Loucy (cell line): Measurements from ENCODE around the gene BCAM.

ENCODE experiments used
- H2AFZ ChIP-seq: fragments of 200-600 bp; sonication (generic); 2 replicates; pipeline ENCODE4 v1.6.0; 2016; ENCODE audit warnings: antibody characterized with exemption, mild to moderate bottlenecking, low read length, moderate library complexity
- H3F3A ChIP-seq: fragments of 200-600 bp; 2 replicates; pipeline ENCODE4 v1.6.0; 2016; ENCODE audit warnings: antibody characterized with exemption, low read depth, mild to moderate bottlenecking
- H3K27me3 ChIP-seq: fragments of 200-600 bp; sonication (generic); 2 replicates; pipeline ENCODE4 v1.6.1; 2014; ENCODE audit warnings: low read length, mild to moderate bottlenecking; ENCODE audit not compliant: insufficient read depth, poor library complexity, severe bottlenecking
- H3K36me3 ChIP-seq: fragments of 200-600 bp; sonication (generic); 2 replicates; pipeline ENCODE4 v1.6.1; 2016; ENCODE audit warnings: low read length; ENCODE audit not compliant: insufficient read depth
- H3K4me1 ChIP-seq: fragments of 200-600 bp; sonication (generic); 2 replicates; pipeline ENCODE4 v1.5.1; 2014; ENCODE audit warnings: low read length, mild to moderate bottlenecking; ENCODE audit not compliant: insufficient read depth, poor library complexity, severe bottlenecking
- H3K4me2 ChIP-seq: fragments of 200-600 bp; sonication (generic); 2 replicates; pipeline ENCODE4 v1.6.0; 2014; ENCODE audit warnings: antibody characterized with exemption, low read length, low read depth, mild to moderate bottlenecking; ENCODE audit not compliant: poor library complexity, severe bottlenecking
- H3K4me3 ChIP-seq: fragments of 200-600 bp; sonication (generic); 2 replicates; pipeline ENCODE4 v1.5.1; 2014; ENCODE audit warnings: low read length, mild to moderate bottlenecking, mixed read lengths; ENCODE audit not compliant: poor library complexity, severe bottlenecking
- H3K79me2 ChIP-seq: fragments of 200-600 bp; sonication (generic); 2 replicates; pipeline ENCODE4 v1.6.1; 2014; ENCODE audit warnings: low read length; ENCODE audit not compliant: insufficient read depth
- H3K9ac ChIP-seq: fragments of 200-600 bp; sonication (generic); 2 replicates; pipeline ENCODE4 v1.6.0; 2014; ENCODE audit warnings: mild to moderate bottlenecking, low read depth, low read length, moderate library complexity; ENCODE audit not compliant: poor library complexity, severe bottlenecking
- H3K9me2 ChIP-seq: fragments of 200-600 bp; sonication (generic); replicated peaks from 2 replicates; pipeline ENCODE4 v1.6.1; 2016; ENCODE audit warnings: low read depth, low read length, mixed read lengths
- H3K9me3 ChIP-seq: fragments of 200-600 bp; sonication (generic); 2 replicates; pipeline ENCODE4 v1.6.1; 2014; ENCODE audit warnings: mild to moderate bottlenecking, antibody characterized with exemption, low read length, low read depth; ENCODE audit not compliant: insufficient read depth
- H4K20me1 ChIP-seq: fragments of 200-600 bp; sonication (generic); 2 replicates; pipeline ENCODE4 v1.6.0; 2014; ENCODE audit warnings: antibody characterized with exemption, low read length, mild to moderate bottlenecking; ENCODE audit not compliant: insufficient read depth, poor library complexity, severe bottlenecking
- CTCF ChIP-seq: fragments of 200-600 bp; sonication (generic); conservative IDR thresholded peaks from 2 replicates; pipeline ENCODE4 v1.5.1; 2014; ENCODE audit warnings: mild to moderate bottlenecking, antibody characterized with exemption, low read length
- EZH2phosphoT487 ChIP-seq: fragments of 200-600 bp; IDR thresholded peaks from 2 replicates; pipeline ENCODE4 v1.6.1; 2018; ENCODE audit warnings: antibody characterized with exemption, mild to moderate bottlenecking, moderate library complexity, borderline replicate concordance

BCAM gene

GRCh38 chr19:44818466-44819031, 9.6 kb downstream of the BCAM start:
- H3K4me3 ChIP-seq: no peak overlapping the region
- TF ChIP-seq CTCF (no peak), EZH2phosphoT487 (no peak)
- no peaks in the 10 kb centered on the region for H3K36me3 ChIP-seq
- no peaks in the 10 kb centered on the region for H4K20me1 ChIP-seq
- H3K9me3 ChIP-seq: no peaks in the 10 kb centered on the region
- no peaks in the 10 kb centered on the region for H3K9me2 ChIP-seq
- H2AFZ ChIP-seq: no peak overlapping the region
- H3K4me1 ChIP-seq: no peaks in the 10 kb centered on the region
- no peaks in the 10 kb centered on the region for H3K27me3 ChIP-seq
- no peaks in the 10 kb centered on the region for H3K79me2 ChIP-seq
- H3K4me2 ChIP-seq: no peak overlapping the region
- H3F3A ChIP-seq: no peaks in the 10 kb centered on the region
- H3K9ac ChIP-seq: no peak overlapping the region

GRCh38 chr19:44819246-44819832, 10.4 kb downstream of the BCAM start:
- no peak overlapping the region for H3K9ac ChIP-seq
- no peaks in the 10 kb centered on the region for H3K9me2 ChIP-seq
- H3K4me3 ChIP-seq: no peak overlapping the region
- no peaks in the 10 kb centered on the region for H4K20me1 ChIP-seq
- H3F3A ChIP-seq: no peaks in the 10 kb centered on the region
- no peaks in the 10 kb centered on the region for H3K4me1 ChIP-seq
- no peak for TF ChIP-seq CTCF
- TF ChIP-seq EZH2phosphoT487: no peak
- H3K79me2 ChIP-seq: no peaks in the 10 kb centered on the region
- H3K4me2 ChIP-seq: no peak overlapping the region
- no peaks in the 10 kb centered on the region for H3K9me3 ChIP-seq
- H3K36me3 ChIP-seq: no peaks in the 10 kb centered on the region
- H2AFZ ChIP-seq: no peak overlapping the region
- H3K27me3 ChIP-seq: no peaks in the 10 kb centered on the region

- Histone ChIP-seq H3K4me2 (no peak overlapping the region), H3K4me3 (no peak overlapping the region)
- TF ChIP-seq CTCF (no peak), EZH2phosphoT487 (no peak)
Measured at GRCh38 chr19:44820648-44821609, 12.0 kb downstream of the BCAM start.

More at GRCh38 chr19:44820648-44821609, 12.0 kb downstream of the BCAM start:
- Histone ChIP-seq H3K9me2 (no peaks in the 10 kb centered on the region), H3K79me2 (no peaks in the 10 kb centered on the region), H3K36me3 (no peaks in the 10 kb centered on the region), H3K4me1 (no peaks in the 10 kb centered on the region), H3F3A (no peaks in the 10 kb centered on the region), H3K9me3 (no peaks in the 10 kb centered on the region), H4K20me1 (no peaks in the 10 kb centered on the region), H3K27me3 (no peaks in the 10 kb centered on the region), H2AFZ (no peak overlapping the region), H3K9ac (no peak overlapping the region)
